HG02884 (cell line): ENCODE data around the gene CASP2.
"Not testable (repeated sequence)": the region's sequence is repeated elsewhere in the genome, so short reads cannot be mapped to it uniquely, and the experiment has no call there.

Experiments
- ATAC-seq: cut with Tn5 transposase; IDR thresholded peaks from one replicate; pipeline ENCODE4 v1.9.1; 2021; ENCODE audit warnings: mild to moderate bottlenecking, moderate library complexity; ENCODE audit not compliant: unreplicated experiment

CASP2 gene

DNA sequence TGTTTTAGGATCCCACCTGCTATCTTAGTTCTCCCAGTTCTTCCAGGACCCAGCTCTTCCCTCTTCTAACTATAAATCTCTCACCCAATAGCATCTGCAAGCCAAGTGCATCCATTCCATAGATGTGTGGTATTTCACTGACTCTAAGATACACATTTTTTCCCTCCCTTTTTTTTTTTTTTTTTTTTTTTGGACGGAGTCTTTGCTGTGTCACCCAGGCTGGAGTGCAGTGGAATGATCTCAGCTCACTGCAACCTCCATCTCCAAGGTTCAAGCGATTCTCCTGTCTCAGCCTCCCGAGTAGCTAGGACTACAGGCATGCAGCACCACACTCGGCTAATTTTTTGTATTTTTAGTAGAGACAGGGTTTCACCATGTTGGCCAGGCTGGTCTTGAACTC lies 1.7 kb downstream of the CASP2 start:
- ATAC-seq, result not testable (repeated sequence)

GRCh38 chr7:143290293-143290692 lies 2.1 kb downstream of the CASP2 start:
- no peak for ATAC-seq

- ATAC-seq, result no peak
These were observed 4.7 kb downstream of the CASP2 start for GRCh38 chr7:143292876-143293275.

GRCh38 chr7:143295870-143296269 lies 7.7 kb downstream of the CASP2 start:
- no peak for ATAC-seq

- no peak for ATAC-seq
These were observed 8.5 kb downstream of the CASP2 start for GRCh38 chr7:143296686-143297085.

GRCh38 chr7:143299346-143299745 lies 11.2 kb downstream of the CASP2 start:
- ATAC-seq, result no peak

DNA sequence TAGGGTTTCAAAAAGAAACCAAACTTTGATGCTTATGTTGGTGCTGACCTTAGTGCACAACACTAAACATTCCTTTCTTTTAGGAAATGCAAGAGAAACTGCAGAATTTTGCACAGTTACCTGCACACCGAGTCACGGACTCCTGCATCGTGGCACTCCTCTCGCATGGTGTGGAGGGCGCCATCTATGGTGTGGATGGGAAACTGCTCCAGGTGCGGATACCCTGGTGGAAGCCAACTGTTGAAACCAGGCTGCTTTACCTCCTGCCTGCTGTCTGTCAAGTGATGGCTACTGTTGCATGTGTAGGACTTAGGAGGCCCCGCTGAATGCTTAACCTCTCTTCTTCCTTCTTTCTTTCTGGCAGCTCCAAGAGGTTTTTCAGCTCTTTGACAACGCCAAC lies 11.7 kb downstream of the CASP2 start:
- ATAC-seq, result no peak

DNA sequence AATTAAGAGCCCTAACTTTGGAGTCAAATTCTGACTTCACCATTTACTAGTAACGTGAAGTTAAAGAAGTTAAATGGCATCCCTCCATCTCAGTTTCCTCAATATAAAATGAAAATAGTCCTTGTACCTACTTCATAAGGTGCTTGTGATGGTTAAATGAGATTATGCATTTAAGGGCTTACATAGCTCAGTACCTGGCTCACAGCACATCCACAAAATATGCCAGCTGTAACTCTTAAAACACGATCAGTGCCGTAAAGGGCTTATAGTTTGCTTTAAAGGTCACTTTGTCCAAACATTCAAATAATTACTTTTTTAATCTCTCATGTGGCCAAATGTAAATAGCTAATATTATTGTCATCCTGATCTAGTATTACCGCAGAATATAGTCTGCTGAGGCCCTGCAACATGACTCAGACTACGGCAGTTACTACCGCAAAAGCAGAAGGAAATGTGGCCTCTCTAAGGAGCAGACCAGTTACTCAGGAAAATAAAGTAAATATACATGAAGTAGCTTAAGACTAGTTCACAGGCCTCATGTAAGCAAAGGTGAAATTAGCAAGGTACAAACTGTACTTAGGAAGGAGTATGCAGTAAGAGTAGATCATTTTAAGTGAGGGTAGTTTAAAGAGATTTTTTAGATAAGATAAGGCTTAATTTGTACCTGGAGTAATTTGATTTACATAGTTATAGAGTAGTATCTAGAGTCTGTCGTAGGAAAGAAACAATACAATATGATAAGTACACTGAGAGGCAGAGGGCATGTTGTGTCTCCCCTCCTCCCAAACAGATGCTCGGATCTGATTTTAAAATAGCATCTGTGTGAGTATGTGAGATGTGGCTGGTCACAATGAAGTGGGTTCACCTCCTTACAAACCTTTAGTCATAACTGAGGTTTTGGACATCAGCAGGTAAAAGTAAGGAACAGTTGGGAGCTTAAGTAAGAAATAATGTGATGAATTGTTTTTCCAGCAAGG lies 13.1 kb downstream of the CASP2 start:
- no peak for ATAC-seq

GRCh38 chr7:143303733-143304132 lies 15.6 kb downstream of the CASP2 start:
- no peak for ATAC-seq

DNA sequence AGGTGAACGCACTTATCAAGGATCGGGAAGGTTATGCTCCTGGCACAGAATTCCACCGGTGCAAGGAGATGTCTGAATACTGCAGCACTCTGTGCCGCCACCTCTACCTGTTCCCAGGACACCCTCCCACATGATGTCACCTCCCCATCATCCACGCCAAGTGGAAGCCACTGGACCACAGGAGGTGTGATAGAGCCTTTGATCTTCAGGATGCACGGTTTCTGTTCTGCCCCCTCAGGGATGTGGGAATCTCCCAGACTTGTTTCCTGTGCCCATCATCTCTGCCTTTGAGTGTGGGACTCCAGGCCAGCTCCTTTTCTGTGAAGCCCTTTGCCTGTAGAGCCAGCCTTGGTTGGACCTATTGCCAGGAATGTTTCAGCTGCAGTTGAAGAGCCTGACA lies 16.8 kb downstream of the CASP2 start:
- ATAC-seq, result no peak

DNA sequence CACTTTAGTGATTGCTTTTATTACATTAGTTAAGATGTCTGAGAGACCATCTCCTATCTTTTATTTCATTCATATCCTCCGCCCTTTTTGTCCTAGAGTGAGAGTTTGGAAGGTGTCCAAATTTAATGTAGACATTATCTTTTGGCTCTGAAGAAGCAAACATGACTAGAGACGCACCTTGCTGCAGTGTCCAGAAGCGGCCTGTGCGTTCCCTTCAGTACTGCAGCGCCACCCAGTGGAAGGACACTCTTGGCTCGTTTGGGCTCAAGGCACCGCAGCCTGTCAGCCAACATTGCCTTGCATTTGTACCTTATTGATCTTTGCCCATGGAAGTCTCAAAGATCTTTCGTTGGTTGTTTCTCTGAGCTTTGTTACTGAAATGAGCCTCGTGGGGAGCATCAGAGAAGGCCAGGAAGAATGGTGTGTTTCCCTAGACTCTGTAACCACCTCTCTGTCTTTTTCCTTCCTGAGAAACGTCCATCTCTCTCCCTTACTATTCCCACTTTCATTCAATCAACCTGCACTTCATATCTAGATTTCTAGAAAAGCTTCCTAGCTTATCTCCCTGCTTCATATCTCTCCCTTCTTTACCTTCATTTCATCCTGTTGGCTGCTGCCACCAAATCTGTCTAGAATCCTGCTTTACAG lies 17.4 kb downstream of the CASP2 start:
- no peak for ATAC-seq

GRCh38 chr7:143308632-143309031 lies 20.5 kb downstream of the CASP2 start:
- ATAC-seq, result no peak

- peak; percentile 47 for ATAC-seq
These were observed 26.0 kb downstream of the CASP2 start for GRCh38 chr7:143314127-143314526.

DNA sequence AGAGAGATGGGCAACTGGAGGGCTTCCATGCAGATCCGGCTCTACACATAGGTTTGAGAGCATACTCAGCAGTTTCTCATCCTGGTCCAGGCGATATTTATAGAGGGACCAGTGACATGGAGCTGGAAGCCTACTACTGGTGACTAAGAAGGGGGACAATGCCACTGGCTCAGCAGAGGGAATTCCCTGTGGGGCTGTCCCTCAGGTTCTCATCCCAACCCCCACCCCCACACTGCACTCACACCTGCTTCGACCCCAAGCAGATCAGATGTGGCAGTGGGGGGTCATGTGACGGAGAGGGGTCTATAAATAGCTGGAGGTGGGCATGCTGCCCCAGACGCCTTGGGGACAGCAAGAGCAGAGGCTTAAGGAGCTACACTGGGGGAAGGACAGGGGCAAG lies 27.6 kb downstream of the CASP2 start, which contains the start of gene CLCN1:
CLCN1 (plus strand) TSS at position 336 of the 400 bp plus-strand sequence. CDS start 102 bp downstream, outside the sequence.
- no peak for ATAC-seq

DNA sequence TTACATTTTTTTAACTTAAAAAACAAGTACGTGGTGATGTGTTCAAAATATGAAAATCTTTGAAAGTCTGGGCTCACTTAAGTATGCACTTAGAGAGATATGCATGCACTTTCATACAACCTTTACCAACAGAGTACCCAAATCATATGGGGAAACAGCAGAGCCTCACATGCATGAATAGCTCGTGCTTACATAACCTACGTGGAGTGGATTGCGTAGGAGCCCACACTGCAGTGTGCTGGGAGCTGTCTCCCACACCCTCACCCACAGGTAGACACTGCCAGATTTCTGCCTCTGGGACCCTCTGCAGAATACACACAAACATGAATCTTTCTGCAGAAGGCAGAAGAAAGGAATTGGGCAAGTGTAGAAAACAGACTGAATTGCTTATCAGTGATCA lies 28.3 kb downstream of the CASP2 start:
- no peak for ATAC-seq

DNA sequence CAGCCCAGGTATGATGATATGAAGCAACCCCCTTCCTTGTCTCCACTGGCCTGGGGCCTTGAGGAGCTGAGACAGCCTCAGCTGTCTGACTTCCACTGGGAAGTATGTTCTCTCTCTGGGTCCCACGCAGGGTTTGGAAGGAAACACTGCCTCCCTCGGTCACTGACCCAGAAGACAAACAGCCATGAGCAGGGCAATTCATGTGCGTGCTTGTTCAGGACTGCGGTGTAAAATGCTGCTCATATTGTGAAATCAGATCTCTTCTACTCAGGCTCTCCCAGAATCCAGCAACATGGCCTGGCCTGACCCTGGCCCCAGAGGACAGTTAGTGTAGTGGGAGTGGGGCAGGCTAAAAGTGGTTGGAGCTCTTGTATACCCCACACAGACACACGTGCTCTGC lies 30.5 kb downstream of the CASP2 start:
- ATAC-seq, result no peak

GRCh38 chr7:143320620-143321019 lies 32.5 kb downstream of the CASP2 start:
- no peak for ATAC-seq

- no peak for ATAC-seq
These were observed 33.1 kb downstream of the CASP2 start for GRCh38 chr7:143321242-143321641.

DNA sequence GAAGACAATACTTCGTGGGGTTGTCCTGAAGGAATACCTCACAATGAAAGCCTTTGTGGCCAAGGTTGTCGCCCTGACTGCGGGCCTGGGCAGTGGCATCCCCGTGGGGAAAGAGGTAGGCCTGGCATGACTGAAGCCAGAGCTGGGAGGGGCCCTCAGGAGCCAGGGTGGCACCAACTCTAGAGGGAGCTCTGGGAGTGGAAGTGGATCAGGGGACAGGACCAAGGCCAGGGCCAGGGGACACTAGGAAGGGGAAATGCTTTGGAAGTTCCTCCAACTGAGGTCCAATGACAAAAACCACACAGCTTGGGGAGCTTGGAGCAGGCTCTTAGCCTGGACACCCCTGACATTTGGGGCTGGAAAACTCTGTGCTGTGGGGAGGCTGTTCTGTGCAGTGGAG lies 33.6 kb downstream of the CASP2 start:
- no peak for ATAC-seq

- no peak for ATAC-seq
These were observed 34.8 kb downstream of the CASP2 start for GRCh38 chr7:143322760-143323633.

GRCh38 chr7:143323653-143324052 lies 35.5 kb downstream of the CASP2 start:
- no peak for ATAC-seq
